ENCODE results near the gene RASA3. TPM values are rescaled to one million over a fixed set of nuclear protein-coding genes. Genes with fewer than 3 reads are reported as not detected.
A peak's percentile ranks its signal among the peaks of the same experiment; 100 is the strongest.

The RASA3 gene
- total and polyA plus RNA-seq, 2 donors (not counting 3 experiments of a cell fraction or from before 2014, with no cell fraction given) = 26.5 to 53.8 TPM

- POLR2A ChIA-PET = no interaction called here
- Histone ChIP-seq H3K4me3 (replicated peaks in 1 of 3; ENCODE audit: insufficient read depth in 1 of 3, low read depth in 1 of 3, low read length in 3 of 3) (no peak overlapping the region), H3K9ac (replicated peaks; ENCODE audit: extremely low read depth, insufficient read depth, low read length) (no peak overlapping the region), H2AFZ (ENCODE audit: low read depth, low read length) (no peak overlapping the region), H3K4me1 (ENCODE audit: control insufficient read depth, extremely low read depth, insufficient read depth, low read length) (no peaks in the 10 kb centered on the region), H3K4me2 (ENCODE audit: insufficient read depth, low read length) (no peak overlapping the region), H3K27ac (ENCODE audit: insufficient read depth, low read depth, low read length) (no peak overlapping the region), H3K36me3 (ENCODE audit: control insufficient read depth in 2 of 2, extremely low read depth in 1 of 2, insufficient read depth in 2 of 2, low read length in 2 of 2) (peaks cover 0 to 1% of the 10 kb centered on the region in 2 experiments), H3K9me3 (replicated peaks; ENCODE audit: control insufficient read depth, insufficient read depth, low read length) (no peaks in the 10 kb centered on the region), H3K79me2 (ENCODE audit: control insufficient read depth, insufficient read depth, low read length) (no peaks in the 10 kb centered on the region), H4K20me1 (replicated peaks; ENCODE audit: control insufficient read depth, extremely low read depth, insufficient read depth, low read length) (no peaks in the 10 kb centered on the region), H3K27me3 (ENCODE audit: control insufficient read depth in 2 of 2, insufficient read depth in 2 of 2, low read length in 2 of 2) (no peaks in the 10 kb centered on the region), H3K9me1 (replicated peaks; ENCODE audit: control insufficient read depth, extremely low read depth, insufficient read depth, low read length) (no peaks in the 10 kb centered on the region)
- DNase-seq (ENCODE audit: low read depth, low spot score) (no peak), FAIRE-seq (no peak)
- TSS peak; percentile 35 for BruUV-seq (replicated peaks)
- intact Hi-C loops (cut with micrococcal nuclease) (no loop called here), dilution Hi-C loops (cut with MboI; ENCODE audit: extremely low pct_ligation_motif_present, low sequenced_read_pairs) (no loop called here)
- TF ChIP-seq POLR2AphosphoS5 (IDR thresholded peaks at IDR 0.05; ENCODE audit: insufficient read depth, low read depth, low read length) (no peak), CTCF (IDR thresholded peaks at IDR 0.05; ENCODE audit: extremely low read depth in 1 of 2, insufficient read depth in 1 of 2, low read depth in 1 of 2, low read length in 2 of 2) (no peak), MAX (IDR thresholded peaks at IDR 0.05; ENCODE audit: insufficient read depth, insufficient read length) (no peak), POLR2A (IDR thresholded peaks at IDR 0.05; ENCODE audit: low read depth, low read length) (no peak), MYC (IDR thresholded peaks at IDR 0.05; ENCODE audit: low read depth, low read length) (no peak)
- CTCF ChIA-PET = no interaction called here
Observed at GRCh38 chr13:113965968-113966884, 166.2 kb downstream of the RASA3 start.

All from endothelial cell of umbilical vein (primary cell).